HG03097 (cell line): Measurements from ENCODE around the gene SORCS2.

Source experiments
- ATAC-seq: cut with Tn5 transposase; IDR thresholded peaks from one replicate; pipeline ENCODE4 v1.9.1; 2021; ENCODE audit not compliant: unreplicated experiment, low FRiP score

SORCS2 gene

DNA sequence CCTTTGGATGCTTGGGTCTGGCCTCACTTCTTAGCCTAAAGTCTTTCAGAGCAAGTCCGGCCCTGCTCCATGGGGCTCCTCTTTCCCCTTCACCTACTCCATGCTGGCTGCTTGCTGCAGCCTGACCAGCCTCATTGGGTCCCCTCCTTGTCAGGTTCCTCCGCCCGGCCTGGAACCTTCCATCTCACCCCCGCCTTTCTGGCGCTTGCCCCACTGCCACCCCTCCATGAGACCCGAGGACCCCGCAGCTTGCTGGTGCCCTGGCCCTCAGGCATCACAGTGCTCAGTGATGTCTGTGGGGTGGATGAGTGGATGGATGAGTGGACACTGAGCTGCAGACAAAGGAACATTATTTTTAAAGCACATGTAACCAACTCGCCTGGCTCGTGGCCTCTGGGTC lies 24.7 kb downstream of the SORCS2 start:
- no peak for ATAC-seq

- ATAC-seq = no peak
Measured at GRCh38 chr4:7217474-7218321, 25.4 kb downstream of the SORCS2 start.

GRCh38 chr4:7218686-7219085 lies 26.3 kb downstream of the SORCS2 start:
- no peak for ATAC-seq

DNA sequence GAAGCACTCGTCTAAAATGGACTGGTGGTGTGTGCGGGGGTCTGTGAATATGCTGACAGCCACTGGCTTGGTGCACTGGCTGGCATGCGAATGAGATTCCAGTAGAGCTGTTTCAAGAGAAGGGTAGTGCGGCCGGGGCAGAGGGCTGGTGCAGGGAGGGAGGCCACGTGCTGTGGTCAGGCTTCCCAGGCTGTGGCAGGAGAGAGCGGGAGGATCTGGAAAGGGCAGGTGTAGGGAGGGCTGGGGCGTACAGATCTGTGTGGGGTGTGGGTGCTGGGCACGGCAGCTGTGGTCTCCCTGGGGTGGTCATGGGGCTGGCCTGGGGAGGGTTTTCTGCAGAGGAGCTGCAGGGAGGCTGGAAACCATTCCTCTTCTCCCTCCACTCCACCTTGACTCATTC lies 30.2 kb downstream of the SORCS2 start:
- no peak for ATAC-seq

GRCh38 chr4:7223541-7223940 lies 31.2 kb downstream of the SORCS2 start:
- no peak for ATAC-seq

GRCh38 chr4:7224001-7224400 lies 31.7 kb downstream of the SORCS2 start:
- no peak for ATAC-seq

DNA sequence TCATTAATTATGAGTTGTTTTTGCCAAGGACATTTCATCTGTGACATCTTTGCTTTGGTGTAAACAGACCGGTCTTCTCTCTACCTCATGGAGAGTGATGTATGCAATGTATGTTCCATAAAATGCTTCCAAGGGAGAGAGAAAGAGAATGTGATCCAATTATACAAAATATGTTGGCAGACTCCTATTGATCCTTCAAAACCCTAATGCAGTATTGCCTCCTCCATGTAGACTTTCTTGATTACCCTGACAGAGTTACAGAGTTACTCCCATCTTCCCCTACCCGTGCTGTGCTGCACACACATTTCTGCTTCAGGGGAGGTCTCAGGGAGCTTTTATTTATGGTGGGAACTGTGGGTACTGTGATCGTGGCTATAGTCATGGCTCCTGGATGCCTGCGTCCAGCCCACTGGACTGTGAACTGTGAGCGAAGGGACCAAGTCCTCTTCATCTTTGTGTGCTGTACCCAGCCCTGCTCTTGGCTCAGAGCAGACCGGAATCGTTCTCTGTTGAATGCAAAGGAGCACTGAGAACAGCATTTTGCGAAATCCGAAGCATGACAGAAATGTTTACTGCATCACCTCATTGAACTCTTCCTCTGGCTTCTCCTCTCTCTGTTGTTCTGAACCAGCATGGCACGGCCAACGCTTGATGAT lies 32.7 kb downstream of the SORCS2 start:
- no peak for ATAC-seq

GRCh38 chr4:7226439-7226838 lies 34.1 kb downstream of the SORCS2 start:
- ATAC-seq = no peak

DNA sequence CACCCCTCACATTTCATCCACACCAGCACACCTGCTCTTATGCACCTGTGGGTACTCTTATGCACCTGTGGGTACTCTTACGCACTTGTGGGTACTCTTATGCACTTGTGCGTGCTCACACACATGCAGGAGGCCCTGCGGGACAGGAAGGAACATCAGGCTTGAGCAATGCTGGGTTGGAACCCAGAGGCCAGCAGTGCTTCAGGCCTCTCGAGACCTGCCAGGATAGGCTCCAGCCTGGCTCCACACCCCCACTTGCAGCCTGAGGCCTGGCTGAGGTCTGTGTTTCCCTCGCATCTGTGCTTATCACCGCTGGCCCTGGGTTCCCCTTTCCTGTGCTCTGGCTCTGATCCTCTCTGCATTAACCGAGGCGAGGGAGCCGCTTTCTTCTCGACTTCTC lies 34.7 kb downstream of the SORCS2 start:
- no peak for ATAC-seq

DNA sequence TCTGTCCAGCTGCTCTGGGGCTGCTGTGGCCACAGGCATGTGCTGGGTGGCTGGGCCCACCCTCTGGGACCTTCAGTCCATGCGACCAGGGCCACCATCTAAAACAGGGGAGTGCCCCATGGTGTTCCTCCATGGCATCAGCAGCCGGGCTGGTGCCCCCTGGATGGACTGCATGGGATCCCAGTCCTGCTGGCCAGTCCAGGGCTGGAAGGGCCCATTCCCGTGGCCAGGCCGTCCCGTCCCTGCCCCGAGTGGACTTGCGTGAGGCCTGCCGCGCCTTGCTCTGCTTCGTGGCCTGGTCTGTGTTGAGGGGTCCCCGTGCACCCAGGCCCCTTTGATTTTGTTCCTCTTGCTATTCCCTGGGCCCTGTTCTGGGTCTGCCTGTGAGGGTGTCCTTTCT lies 36.4 kb downstream of the SORCS2 start:
- ATAC-seq = no peak

DNA sequence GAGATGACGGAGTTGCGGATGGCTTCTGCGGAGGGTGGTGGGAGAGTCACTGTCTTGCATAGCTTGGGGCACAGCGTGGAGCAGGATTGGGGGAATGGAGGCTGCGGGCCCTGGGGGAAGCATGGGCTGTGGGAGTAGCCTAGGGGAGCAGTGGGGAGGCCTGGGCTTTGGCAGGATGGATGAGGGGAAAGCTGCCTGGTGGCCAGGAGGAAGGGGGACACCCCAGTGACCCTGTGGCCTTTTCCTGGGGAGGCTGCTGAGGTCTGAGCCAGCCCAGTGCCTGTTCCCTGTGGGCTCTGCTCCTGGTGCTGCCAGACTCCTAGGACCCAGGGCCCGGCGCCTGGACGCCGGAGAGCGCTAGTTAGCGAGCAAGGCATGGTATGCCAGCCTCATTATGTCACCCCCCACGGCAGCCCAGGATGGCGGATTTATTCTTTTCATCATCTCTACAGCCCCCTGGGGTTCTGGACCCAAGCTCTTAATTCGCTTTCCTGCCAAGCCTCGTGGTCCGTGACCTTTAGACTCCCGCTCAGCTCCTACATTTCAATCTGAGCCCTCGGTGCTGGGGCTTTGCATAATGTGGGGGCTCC lies 39.8 kb downstream of the SORCS2 start:
- ATAC-seq = no peak

DNA sequence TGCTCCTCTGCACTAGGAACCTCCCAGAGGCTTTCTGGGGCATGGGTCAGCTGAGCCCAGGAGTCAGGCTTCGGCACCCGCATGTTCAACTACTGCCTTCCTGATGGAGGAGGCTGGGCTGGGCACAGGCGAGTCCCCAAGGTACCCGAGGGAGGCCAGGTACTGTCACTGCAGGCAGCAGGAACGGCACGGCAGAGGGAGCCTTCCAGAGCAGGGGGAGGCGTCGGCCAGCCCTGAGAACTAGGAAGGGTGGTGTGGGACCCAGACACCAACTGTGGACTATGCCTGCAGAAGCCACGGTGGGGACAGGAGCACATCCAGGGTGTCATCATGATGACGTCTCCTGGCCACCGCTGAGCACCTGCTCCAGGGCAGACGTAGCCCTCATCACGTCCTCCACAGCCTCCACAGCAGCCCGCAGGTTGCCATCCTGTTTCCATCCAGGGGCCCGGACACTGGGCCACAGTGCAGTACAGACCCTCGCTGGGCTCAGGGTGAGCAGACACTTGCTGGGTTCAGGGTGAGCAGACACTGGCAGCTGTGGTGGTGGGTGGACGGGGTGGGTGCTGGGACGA lies 40.8 kb downstream of the SORCS2 start:
- no peak for ATAC-seq

- ATAC-seq = no peak
Measured at GRCh38 chr4:7233601-7234000, 41.3 kb downstream of the SORCS2 start.

- ATAC-seq = no peak
Measured at GRCh38 chr4:7234355-7235029, 42.2 kb downstream of the SORCS2 start.

- no peak for ATAC-seq
Measured at GRCh38 chr4:7235030-7235380, 42.7 kb downstream of the SORCS2 start.

DNA sequence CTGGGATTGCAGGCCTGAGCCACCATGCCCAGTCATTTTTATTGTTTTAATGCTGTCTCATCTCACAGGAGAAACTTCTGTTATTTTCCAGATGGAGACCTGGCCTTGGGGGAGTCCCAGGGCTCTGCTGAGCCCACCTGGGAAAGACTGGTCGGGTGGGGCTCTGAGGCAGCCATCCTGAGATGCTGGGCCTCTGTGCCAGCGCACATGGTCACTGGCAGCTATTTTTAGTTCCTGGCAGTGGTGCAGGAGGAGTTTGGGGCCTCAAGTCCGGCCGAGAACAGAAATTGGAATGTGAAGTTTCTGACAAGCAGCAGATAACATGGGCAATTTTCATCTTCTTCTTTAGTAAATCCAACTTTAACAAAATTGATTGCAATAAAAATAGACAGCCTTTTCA lies 44.5 kb downstream of the SORCS2 start:
- ATAC-seq = no peak

DNA sequence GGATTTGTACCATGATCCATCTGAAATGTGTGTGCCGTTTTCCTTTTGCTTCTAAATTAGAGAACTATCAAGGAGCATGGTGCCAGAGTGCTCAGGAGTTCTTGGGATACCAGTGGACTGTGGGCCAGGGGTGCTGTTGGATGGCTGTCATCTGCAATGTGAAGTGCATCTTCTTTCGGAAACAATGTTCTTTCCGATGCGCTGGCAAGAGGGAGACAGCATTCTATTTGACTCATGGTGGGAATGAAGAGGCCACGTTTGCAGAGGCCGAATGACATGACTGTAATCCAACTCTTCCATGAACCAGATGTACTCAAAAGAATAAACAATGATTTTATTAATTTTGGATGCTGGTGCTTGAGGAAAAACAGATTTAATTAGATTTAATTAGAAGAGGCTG lies 45.5 kb downstream of the SORCS2 start:
- no peak for ATAC-seq

DNA sequence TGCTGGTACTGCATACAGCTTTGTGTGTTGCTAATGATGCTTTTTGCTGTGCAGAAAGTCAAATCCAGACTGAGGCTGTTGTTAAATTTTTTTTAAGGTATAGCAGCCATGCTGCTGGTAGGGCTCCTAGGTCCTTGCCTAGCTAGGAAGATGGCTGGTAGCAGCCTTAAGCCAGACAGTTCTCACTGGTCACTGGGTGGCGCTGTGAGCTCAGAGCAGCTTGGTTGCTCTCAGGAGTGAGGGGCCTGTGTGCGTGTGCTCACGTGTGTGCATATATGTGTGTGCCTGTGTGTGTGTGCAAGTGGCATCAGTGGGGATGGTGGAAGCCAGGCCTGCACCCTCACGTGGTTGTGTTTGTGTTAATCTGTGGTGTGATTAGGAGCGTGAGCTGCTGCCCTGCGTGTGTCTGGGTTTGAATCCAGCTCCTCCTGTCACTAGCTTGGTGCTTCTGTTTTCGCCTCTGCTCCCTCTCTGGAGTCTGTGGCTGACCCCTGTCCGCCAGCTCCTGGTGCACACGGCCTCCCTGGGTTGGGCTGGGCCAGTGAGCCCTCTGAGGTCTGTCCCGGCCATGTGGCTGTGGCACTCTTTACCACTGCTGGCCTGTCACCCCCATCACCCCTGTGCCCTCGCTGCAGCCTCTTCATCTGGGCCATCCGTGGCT lies 46.1 kb downstream of the SORCS2 start:
- no peak for ATAC-seq

DNA sequence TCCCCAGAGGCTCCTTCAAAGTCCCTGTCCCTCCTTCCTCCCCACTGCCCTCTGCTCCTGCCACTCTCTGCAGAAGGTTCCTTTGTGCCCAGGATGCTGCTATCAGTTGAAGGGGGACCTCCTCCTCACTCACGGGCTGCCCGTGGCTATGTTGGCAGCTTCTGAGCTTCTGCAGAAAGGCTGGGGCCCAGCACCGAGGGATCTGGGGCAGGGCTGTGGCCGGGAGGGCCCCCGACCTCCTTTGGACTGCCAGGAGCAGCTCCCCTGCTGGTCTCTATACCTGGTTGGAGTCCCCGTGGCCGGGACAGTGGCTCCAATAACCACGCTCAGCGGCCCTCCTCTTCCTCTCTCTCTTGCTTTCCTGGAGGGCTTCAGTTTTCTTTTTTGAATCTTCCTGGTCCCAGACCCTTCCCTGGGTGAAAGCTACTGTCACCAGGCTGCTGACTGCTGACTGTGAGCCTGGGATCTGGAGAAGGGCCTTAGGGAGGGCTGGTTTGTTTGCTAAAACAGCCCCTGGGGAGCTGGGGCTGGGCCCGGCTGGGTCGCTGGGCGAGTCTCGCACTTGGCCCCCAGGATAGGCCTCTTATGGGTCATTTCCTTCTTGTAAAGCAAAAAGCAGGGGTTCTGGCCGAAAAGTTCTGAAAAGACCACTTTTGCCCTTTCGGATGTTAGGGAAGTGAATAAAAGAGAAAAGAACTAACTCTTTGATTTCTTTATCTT lies 46.9 kb downstream of the SORCS2 start:
- no peak for ATAC-seq

DNA sequence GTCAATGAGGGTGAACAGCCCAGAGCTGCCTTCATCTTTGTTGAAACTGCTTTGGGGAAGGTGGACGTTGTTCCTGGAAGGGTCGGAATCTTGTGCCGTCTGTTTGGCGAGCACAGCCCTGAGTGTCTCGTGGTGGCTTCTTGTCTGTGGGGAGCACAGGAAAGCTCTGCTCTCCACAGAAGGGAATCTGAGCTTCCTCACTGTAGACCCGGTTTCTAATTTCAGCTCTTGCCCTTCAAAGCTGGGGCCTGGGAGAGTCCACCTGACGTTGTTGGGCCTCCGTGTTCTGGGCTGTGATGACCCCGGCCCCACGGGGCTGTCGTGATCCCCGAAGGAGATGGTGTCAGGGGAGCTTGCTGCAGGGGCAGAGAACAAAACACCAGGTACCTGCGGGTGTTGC lies 47.5 kb downstream of the SORCS2 start:
- ATAC-seq = no peak
